HepG2 (cell line): Measurements from ENCODE around the gene ETFB. TPM values are rescaled to one million over a fixed set of nuclear protein-coding genes. Genes with fewer than 3 reads are reported as not detected.

Experiments
- ATAC-seq: fragments of 200-7000 bp; cut with Tn5 transposase; 3 replicates; pipeline ENCODE4 v1.9.1; 2020; ENCODE audit warnings: mild to moderate bottlenecking, moderate library complexity
- BruUV-seq: library from RNA; stranded (reverse); fragments of 400-500 nt; replicated peaks from 2 replicates; lab custom pipeline; 2021; lab: Mats Ljungman, UMichigan
- CTCF ChIA-PET: fragments of 300-600 bp; formaldehyde crosslinking; extraction: SDS; loops from one replicate; lab custom pipeline; 2021; ENCODE audit warnings: low total read pairs, inconsistent platforms, low intra/inter-chr PET ratio; lab: Yijun Ruan, JAX
- POLR2A ChIA-PET: fragments of 350-600 bp; sonication (Branson Sonifier 250); formaldehyde crosslinking; loops from one replicate; lab custom pipeline; 2020; ENCODE audit warnings: antibody characterized with exemption, inconsistent platforms; lab: Yijun Ruan, JAX
- DNase-seq: peaks from one replicate; pipeline ENCODE4 v3.0.0-alpha.2; 2015; ENCODE audit warnings: low spot score
- FAIRE-seq: peaks from 3 replicates; lab custom pipeline; 2011; peaks lifted over from hg19 to GRCh38; lab: Jason Lieb, UNC
- H2AFZ ChIP-seq: one replicate; pipeline ENCODE4 v1.6.1; 2011; ENCODE audit warnings: low read length, inconsistent platforms
- H3K27ac ChIP-seq: fragments of 300-600 bp; 3 replicates; pipeline ENCODE4 v1.8.0; 2011; ENCODE audit warnings: mixed run types, mild to moderate bottlenecking, mixed read lengths, low read length, inconsistent platforms; ENCODE audit not compliant: insufficient read depth; ENCODE audit errors: extremely low read length
- H3K27me3 ChIP-seq, 2 experiments: fragments of 200-600 bp in 1 of 2; 2 replicates in 1 of 2; 3 replicates in 1 of 2; pipeline versions ENCODE4 v1.6.0 to v1.8.0; 2011; ENCODE audit warnings: low read length in 2 of 2, mild to moderate bottlenecking in 2 of 2, moderate library complexity in 2 of 2, inconsistent platforms in 1 of 2; ENCODE audit not compliant: insufficient read depth in 2 of 2, control insufficient read depth in 1 of 2
- H3K36me3 ChIP-seq, 2 experiments: fragments of 200-600 bp in 1 of 2; replicated peaks in 1 of 2; 2 replicates in 1 of 2; 3 replicates in 1 of 2; pipeline versions ENCODE4 v1.5.1 to v1.8.0; 2011; ENCODE audit warnings: low read length in 2 of 2, inconsistent platforms in 1 of 2; ENCODE audit not compliant: insufficient read depth in 2 of 2, control insufficient read depth in 1 of 2
- H3K4me1 ChIP-seq: 2 replicates; pipeline ENCODE4 v1.5.1; 2012; ENCODE audit warnings: low read length, inconsistent platforms; ENCODE audit not compliant: insufficient read depth
- H3K4me2 ChIP-seq: 2 replicates; pipeline ENCODE4 v1.6.0; 2011; ENCODE audit warnings: low read depth, low read length, inconsistent platforms
- H3K4me3 ChIP-seq, 3 experiments: fragments of 200-600 bp in 1 of 3; sonication (generic), shearing (Covaris generic) in 1 of 3; replicated peaks in 1 of 3; 2 replicates each; pipeline ENCODE4 v1.5.1; 2011 to 2016; ENCODE audit warnings: low read length in 3 of 3, inconsistent platforms in 2 of 3, low read depth in 2 of 3, mild to moderate bottlenecking in 2 of 3, control low read depth in 1 of 3, mixed read lengths in 1 of 3; ENCODE audit not compliant: insufficient read depth in 1 of 3
- H3K79me2 ChIP-seq: one replicate; pipeline ENCODE4 v1.6.1; 2011; ENCODE audit warnings: low read length, inconsistent platforms; ENCODE audit not compliant: insufficient read depth
- H3K9ac ChIP-seq: 2 replicates; pipeline ENCODE4 v1.6.0; 2011; ENCODE audit warnings: mild to moderate bottlenecking, low read depth, low read length, inconsistent platforms; ENCODE audit not compliant: insufficient read depth
- H3K9me3 ChIP-seq: 2 replicates; pipeline ENCODE4 v1.5.1; 2012; ENCODE audit warnings: mild to moderate bottlenecking, low read length
- H4K20me1 ChIP-seq: 2 replicates; pipeline ENCODE4 v1.6.0; 2011; ENCODE audit warnings: inconsistent platforms, mild to moderate bottlenecking, low read length, moderate library complexity; ENCODE audit not compliant: insufficient read depth
- BCL6 ChIP-seq: IDR thresholded peaks from 2 replicates; pipeline ENCODE4 v1.6.1; 2016; ENCODE audit warnings: missing genetic modification reagents, missing compliant biosample characterization
- CBX5 ChIP-seq: sonication (generic); formaldehyde crosslinking; IDR thresholded peaks from 2 replicates; pipeline ENCODE4 v1.4.0; 2020; ENCODE audit warnings: missing genetic modification reagents, borderline replicate concordance
- FUBP1 ChIP-seq: sonication (generic); formaldehyde crosslinking; IDR thresholded peaks from 2 replicates; pipeline ENCODE4 v1.5.1; 2020; ENCODE audit warnings: missing genetic modification reagents, mild to moderate bottlenecking, borderline replicate concordance
- GPN1 ChIP-seq: sonication (generic); formaldehyde crosslinking; IDR thresholded peaks from 2 replicates; pipeline ENCODE4 v1.5.1; 2020; ENCODE audit warnings: missing genetic modification reagents, borderline replicate concordance
- HDAC1 ChIP-seq: sonication (generic); formaldehyde crosslinking; IDR thresholded peaks from 2 replicates; pipeline ENCODE4 v1.5.1; 2020; ENCODE audit warnings: mild to moderate bottlenecking, missing genetic modification reagents
- RNF219 ChIP-seq: sonication (generic); formaldehyde crosslinking; IDR thresholded peaks from 2 replicates; pipeline ENCODE4 v1.5.0; 2020; ENCODE audit warnings: mild to moderate bottlenecking, missing genetic modification reagents
- SMAD1 ChIP-seq: sonication (generic); formaldehyde crosslinking; IDR thresholded peaks from 2 replicates; pipeline ENCODE4 v1.4.0; 2020; ENCODE audit warnings: missing genetic modification reagents, low read depth, mild to moderate bottlenecking, borderline replicate concordance
- WIZ ChIP-seq: sonication (generic); formaldehyde crosslinking; IDR thresholded peaks from 2 replicates; pipeline ENCODE4 v1.5.1; 2020; ENCODE audit warnings: mild to moderate bottlenecking, missing genetic modification reagents
- ZNF335 ChIP-seq: sonication (generic); formaldehyde crosslinking; IDR thresholded peaks from 2 replicates; pipeline ENCODE4 v1.4.0; 2020; ENCODE audit warnings: missing genetic modification reagents
- ZNF510 ChIP-seq: sonication (generic); formaldehyde crosslinking; IDR thresholded peaks from 2 replicates; pipeline ENCODE4 v1.4.0; 2020; ENCODE audit warnings: low read depth, mild to moderate bottlenecking, missing genetic modification reagents
- WGBS: methylation state at CpG from one replicate; pipeline ENCODE4 v1.1.6; 2017; ENCODE audit warnings: low lambda C conversion rate; 5-methylcytosine and 5-hydroxymethylcytosine counted together
- in situ Hi-C: cut with HindIII; loops from 2 replicates; pipeline ENCODE4 v1.10.0; 2017; ENCODE audit warnings: low pct_unique_long_range_greater_than_20kb; ENCODE audit not compliant: extremely low pct_ligation_motif_present
- intact Hi-C: fragments of 100-400 bp; cut with micrococcal nuclease; formaldehyde crosslinking; loops from one replicate; pipeline ENCODE4 v1.10.0; 2022; ENCODE audit not compliant: unreplicated experiment
- polyA plus RNA-seq, 8 experiments: library from polyadenylated mRNA; depleted of rRNA in 3 of 8; stranded (reverse) in 7 of 8; unstranded in 1 of 8; fragments of >200 nt; fragmentation: Illumina TruSeq in 4 of 8; extraction: Trizol in 4 of 8; gene quantifications; 2 replicates each; pipeline versions ENCODE4 v1.2.1 to v1.2.3, GENCODE V29; 2011 to 2016; ENCODE audit warnings: low read depth in 4 of 8, missing spikeins in 1 of 8, mixed read lengths in 1 of 8; ENCODE audit not compliant: insufficient read depth in 1 of 8
- total RNA-seq, 5 experiments: library from RNA; depleted of rRNA; stranded (reverse); fragments of >200 nt; fragmentation: Illumina TruSeq; extraction: Trizol; gene quantifications; 2 replicates each; pipeline ENCODE4 v1.2.3, GENCODE V29; 2016; ENCODE audit warnings: low read depth in 1 of 5
- TF ChIP-seq, protein P1 (sequence below): sonication (generic); formaldehyde crosslinking; conservative IDR thresholded peaks from 2 replicates; pipeline ENCODE4 v1.8.0; 2022; ENCODE audit warnings: missing genetic modification reagents

The ETFB gene
- total and polyA plus RNA-seq, 2 of the 13 experiments (the other 11 are each of a cell fraction or from before 2014, with no cell fraction given) = 678 to 1,314 TPM

- Histone ChIP-seq H4K20me1 (no peaks in the 10 kb centered on the region), H3K4me1 (peaks cover 18% of the 10 kb centered on the region), H3K4me2 (no peak overlapping the region)
- intact Hi-C loops = no loop called here
- no peak for DNase-seq
- TF ChIP-seq ZNF510 (CRISPR knock-in tag) (no peak), ZNF335 (CRISPR knock-in tag) (no peak), GPN1 (CRISPR knock-in tag) (no peak), BCL6 (CRISPR knock-in tag) (no peak), HDAC1 (CRISPR knock-in tag) (no peak), CBX5 (CRISPR knock-in tag) (no peak), WIZ (CRISPR knock-in tag) (no peak), FUBP1 (CRISPR knock-in tag) (no peak), RNF219 (CRISPR knock-in tag) (no peak), SMAD1 (CRISPR knock-in tag) (no peak)
- TF ChIP-seq, protein P1, sequence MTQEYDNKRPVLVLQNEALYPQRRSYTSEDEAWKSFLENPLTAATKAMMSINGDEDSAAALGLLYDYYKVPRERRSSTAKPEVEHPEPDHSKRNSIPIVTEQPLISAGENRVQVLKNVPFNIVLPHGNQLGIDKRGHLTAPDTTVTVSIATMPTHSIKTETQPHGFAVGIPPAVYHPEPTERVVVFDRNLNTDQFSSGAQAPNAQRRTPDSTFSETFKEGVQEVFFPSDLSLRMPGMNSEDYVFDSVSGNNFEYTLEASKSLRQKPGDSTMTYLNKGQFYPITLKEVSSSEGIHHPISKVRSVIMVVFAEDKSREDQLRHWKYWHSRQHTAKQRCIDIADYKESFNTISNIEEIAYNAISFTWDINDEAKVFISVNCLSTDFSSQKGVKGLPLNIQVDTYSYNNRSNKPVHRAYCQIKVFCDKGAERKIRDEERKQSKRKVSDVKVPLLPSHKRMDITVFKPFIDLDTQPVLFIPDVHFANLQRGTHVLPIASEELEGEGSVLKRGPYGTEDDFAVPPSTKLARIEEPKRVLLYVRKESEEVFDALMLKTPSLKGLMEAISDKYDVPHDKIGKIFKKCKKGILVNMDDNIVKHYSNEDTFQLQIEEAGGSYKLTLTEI (CRISPR knock-in tag) = no peak
- TF ChIP-seq, all 625 proteins: peak for 0
- no peak overlapping the region for H3K4me3 ChIP-seq
- H2AFZ ChIP-seq = no peak overlapping the region
- H3K27ac ChIP-seq = no peak overlapping the region
- ATAC-seq (no peak), FAIRE-seq (no peak)
- no peak overlapping the region for H3K9ac ChIP-seq
- in situ Hi-C loops = no loop called here
- H3K27me3 ChIP-seq = peaks cover 0 to 12% of the 10 kb centered on the region in 2 experiments; a peak in 3 of 5 replicates
- H3K79me2 ChIP-seq = no peaks in the 10 kb centered on the region
- POLR2A ChIA-PET = no interaction called here
- CTCF ChIA-PET = no interaction called here
- 26% methylated on average over 8 of the region's 8 CpGs for WGBS
- no TSS peak for BruUV-seq
- no peaks in the 10 kb centered on the region for H3K36me3 ChIP-seq
- no peaks in the 10 kb centered on the region for H3K9me3 ChIP-seq
These were observed 49.5 kb downstream of the ETFB start for GRCh38 chr19:51316688-51317087.
